T follicular helper cell (primary cell): ENCODE measurements around the gene OR8D4.
"Not testable (repeated sequence)": the region's sequence is repeated elsewhere in the genome, so short reads cannot be mapped to it uniquely, and the experiment has no call there.

ENCODE experiments used
- DNase-seq: peaks from one replicate; pipeline ENCODE4 v3.0.0-alpha.2; 2020; ENCODE audit warnings: low read depth
- total RNA-seq, 2 experiments: gene quantifications; one replicate each; lab custom pipeline; 2026; lab: John Stamatoyannopoulos, UW

The OR8D4 gene
- 0 reads per million in 2 experiments for total RNA-seq

- no peak for DNase-seq
These were observed at the start of gene OR8D4 for GRCh38 chr11:123901867-123902266. OR8D4 (plus strand) TSS chr11:123902167; CDS start chr11:123906432, 4,265 bp downstream.

DNA sequence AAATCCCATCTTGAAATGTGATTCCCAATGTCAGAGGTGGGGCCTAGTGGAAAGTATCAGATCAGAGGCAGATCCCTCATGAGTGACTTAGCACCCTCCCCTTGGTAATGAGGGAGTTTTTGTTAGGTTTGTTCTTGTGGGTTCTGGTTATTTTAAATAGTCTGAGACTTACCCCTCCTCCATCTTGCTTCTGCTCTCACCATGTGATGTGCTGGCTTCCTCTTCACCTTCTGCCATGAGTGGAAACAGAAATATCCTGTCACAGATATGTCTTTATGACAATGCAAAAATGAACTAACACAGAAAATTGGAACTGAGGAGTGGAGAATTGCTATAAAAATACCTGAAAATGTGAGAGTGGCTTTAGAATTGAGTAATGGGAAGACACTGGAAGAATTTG is 49.6 kb upstream of the OR8D4 start:
- DNase-seq: no peak

GRCh38 chr11:123853038-123853437 is 48.9 kb upstream of the OR8D4 start:
- DNase-seq: no peak

DNA sequence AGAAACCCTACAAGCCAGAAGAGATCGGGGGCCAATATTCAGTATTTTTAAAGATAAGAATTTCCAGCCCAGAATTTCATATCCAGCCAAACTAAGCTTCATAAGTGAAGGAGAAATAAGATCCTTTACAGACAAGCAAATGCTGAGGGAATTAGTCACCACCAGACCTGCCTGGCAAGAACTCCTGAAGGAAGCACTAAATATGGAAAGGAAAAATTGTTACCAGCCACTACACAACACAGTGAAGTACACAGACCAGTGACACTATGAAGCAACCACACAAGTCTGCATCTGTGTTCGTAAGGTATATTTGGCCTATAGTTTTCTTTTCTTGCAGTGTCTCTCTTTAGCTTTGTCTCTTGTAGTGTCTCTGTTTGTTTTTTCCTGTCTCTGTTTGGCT is 45.5 kb upstream of the OR8D4 start:
- no peak for DNase-seq

DNA sequence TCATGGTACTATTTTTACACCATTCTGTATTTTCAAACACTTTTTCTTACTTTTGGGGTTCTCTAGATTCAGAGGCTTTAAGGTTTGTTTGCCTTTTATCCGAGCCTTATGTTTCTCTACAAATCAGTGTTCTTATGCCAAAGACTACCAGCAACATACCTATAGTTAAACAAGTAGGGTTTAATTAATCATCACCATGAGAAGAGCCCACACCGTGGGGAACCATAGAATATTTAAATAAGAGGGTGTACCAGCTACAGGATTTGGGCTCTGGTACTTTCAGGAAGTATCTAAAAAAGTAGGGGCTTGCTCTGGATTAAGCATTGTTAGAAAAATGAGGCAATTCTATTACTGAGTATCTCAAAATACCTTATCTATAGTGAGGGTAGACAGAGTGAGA is 42.2 kb upstream of the OR8D4 start:
- no peak for DNase-seq

GRCh38 chr11:123865293-123865692 is 36.7 kb upstream of the OR8D4 start:
- DNase-seq: not testable (repeated sequence)

GRCh38 chr11:123867795-123868194 is 34.2 kb upstream of the OR8D4 start:
- not testable (repeated sequence) for DNase-seq

- no peak for DNase-seq
These were observed 21.1 kb upstream of the OR8D4 start for GRCh38 chr11:123880912-123881311.

- DNase-seq: no peak
These were observed 16.4 kb upstream of the OR8D4 start, which contains the start of gene TMEM225 for GRCh38 chr11:123885570-123885969. TMEM225 (minus strand) TSS chr11:123885670; CDS start chr11:123885425, 245 bp downstream.

DNA sequence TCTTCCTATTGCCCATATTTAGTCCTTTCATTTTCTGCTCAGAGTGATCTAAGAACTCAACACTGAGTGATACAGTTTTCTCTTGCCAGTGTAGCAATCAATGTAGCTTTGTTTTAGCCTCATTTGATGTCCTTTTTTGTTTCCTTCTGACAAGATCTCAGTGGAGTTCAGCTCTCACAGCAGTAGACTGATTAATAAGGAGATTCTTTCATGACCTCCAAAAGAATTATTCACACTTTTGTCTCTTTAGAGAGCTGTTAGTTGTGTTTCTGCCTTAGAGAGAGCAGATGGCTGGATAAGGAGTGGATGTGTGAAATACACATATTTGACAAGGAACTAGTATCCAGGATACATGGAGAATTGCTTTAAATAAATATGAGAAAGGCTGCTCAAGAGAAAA is 9.9 kb upstream of the OR8D4 start:
- no peak for DNase-seq

- no peak for DNase-seq
These were observed 2.2 kb upstream of the OR8D4 start for GRCh38 chr11:123899792-123900191.

- DNase-seq: no peak
These were observed 2.0 kb downstream of the OR8D4 start for GRCh38 chr11:123903932-123904331.

DNA sequence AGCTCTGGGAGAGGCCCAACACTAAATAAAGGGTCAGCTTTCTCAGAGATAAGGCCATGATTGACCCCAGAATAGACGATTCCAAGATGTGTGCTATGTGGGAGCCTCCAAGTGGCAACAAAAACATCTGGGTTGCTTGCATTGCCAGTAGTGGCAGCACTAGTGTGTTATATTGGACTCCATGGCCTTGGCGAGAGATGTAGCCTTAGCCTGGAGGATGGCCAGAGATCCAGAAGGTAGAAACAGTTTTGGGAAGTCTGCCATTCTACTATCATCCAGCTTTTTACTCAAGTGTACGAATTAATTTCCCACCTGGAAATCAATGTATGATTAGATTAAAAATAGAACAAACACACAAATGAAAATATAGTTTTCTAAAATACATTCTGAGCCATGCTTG is 3.0 kb downstream of the OR8D4 start:
- no peak for DNase-seq

DNA sequence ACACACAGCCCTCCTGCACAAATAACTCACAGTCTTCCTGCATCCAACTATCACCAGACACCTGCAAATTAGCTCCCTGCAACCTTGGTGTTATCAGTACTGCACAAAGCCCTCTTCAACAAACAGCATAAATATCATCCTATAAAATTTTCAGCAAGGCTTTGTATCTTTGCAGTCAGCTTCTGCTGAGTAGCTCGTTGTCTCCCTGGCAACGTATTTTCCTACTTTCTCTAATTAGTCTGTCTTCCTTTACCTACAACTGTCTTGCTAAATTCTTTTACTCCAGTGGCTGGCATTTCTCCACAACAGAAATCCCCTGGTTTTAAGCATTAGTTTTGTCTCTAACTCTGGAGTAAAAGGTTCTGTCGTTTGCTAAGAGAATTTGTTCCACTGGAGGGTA is 3.9 kb downstream of the OR8D4 start:
- DNase-seq: no peak

DNA sequence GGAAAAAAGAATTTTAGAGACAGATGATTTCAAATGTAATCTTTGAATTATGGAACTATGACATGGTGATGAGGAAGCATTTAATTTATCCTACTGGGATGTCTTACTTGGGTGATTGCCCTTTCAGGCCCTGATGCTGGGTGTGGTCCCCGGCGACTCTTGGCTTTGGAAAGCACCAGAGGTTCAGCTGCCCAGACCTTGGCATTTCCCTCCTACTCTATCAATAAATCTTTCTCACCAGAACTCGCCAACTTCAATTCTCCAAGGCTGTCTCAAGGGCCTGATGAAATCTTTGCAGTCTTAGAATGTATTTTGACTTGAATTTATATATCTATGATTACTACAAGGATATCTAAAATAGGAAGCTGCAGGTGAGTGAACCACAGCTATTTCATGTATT is 19.0 kb downstream of the OR8D4 start:
- no peak for DNase-seq

GRCh38 chr11:123924027-123924426 is 22.1 kb downstream of the OR8D4 start:
- DNase-seq: no peak

DNA sequence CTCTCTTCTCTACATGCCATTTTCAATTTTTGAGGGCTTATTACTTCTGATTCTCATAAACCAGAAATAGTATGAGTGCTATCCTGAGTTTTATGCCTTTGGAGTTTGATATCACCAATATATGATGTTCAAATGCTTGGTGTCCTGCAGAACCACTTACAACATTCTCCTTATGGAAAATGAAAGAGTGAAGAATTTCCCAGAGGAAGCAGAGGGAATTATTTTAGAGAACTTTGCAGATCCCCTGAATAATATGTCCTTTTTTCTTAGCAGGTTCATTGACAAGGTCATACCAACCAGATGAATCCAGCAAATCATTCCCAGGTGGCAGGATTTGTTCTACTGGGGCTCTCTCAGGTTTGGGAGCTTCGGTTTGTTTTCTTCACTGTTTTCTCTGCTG is 37.4 kb downstream of the OR8D4 start, which contains the start of gene OR4D5:
OR4D5 (plus strand) TSS at position 301 of the 400 bp plus-strand sequence; CDS start at position 301, 0 bp downstream.
- DNase-seq: no peak

- no peak for DNase-seq
These were observed 40.4 kb downstream of the OR8D4 start for GRCh38 chr11:123942413-123942812.

- no peak for DNase-seq
These were observed 41.8 kb downstream of the OR8D4 start, which contains the start of gene OR6T1 for GRCh38 chr11:123943738-123944137. OR6T1 (minus strand) TSS chr11:123943838; CDS start chr11:123943838, 0 bp downstream.

GRCh38 chr11:123945132-123945531 is 43.2 kb downstream of the OR8D4 start:
- DNase-seq: no peak

GRCh38 chr11:123956752-123957151 is 54.8 kb downstream of the OR8D4 start:
- DNase-seq: no peak
